Activated effector memory CD4-positive, alpha-beta T cell treated with Interleukin-2 at 50 U/mL for 16 hours (primary cell): ENCODE results near the gene ZNF385D.

Experiments
- DNase-seq: peaks from one replicate; pipeline ENCODE4 v3.0.0-alpha.2; 2020

ZNF385D gene

GRCh38 chr3:21747966-21748555 lies 2.9 kb downstream of the ZNF385D start:
- DNase-seq: no peak

- no peak for DNase-seq
Observed at GRCh38 chr3:21747376-21747775, 3.6 kb downstream of the ZNF385D start.

GRCh38 chr3:21745966-21746365 lies 5.0 kb downstream of the ZNF385D start:
- no peak for DNase-seq

- no peak for DNase-seq
Observed at GRCh38 chr3:21744793-21745192, 6.2 kb downstream of the ZNF385D start.

- DNase-seq: no peak
Observed at GRCh38 chr3:21738935-21739702, 11.9 kb downstream of the ZNF385D start.

- no peak for DNase-seq
Observed at GRCh38 chr3:21738283-21738682, 12.7 kb downstream of the ZNF385D start.

GRCh38 chr3:21734746-21735145 lies 16.3 kb downstream of the ZNF385D start:
- DNase-seq: no peak

GRCh38 chr3:21729888-21730459 lies 21.0 kb downstream of the ZNF385D start:
- DNase-seq: no peak

- no peak for DNase-seq
Observed at GRCh38 chr3:21729331-21729730, 21.7 kb downstream of the ZNF385D start.

- no peak for DNase-seq
Observed at GRCh38 chr3:21722768-21723167, 28.2 kb downstream of the ZNF385D start.

GRCh38 chr3:21722301-21722700 lies 28.7 kb downstream of the ZNF385D start:
- no peak for DNase-seq

- DNase-seq: no peak
Observed at GRCh38 chr3:21718943-21719591, 31.9 kb downstream of the ZNF385D start.

GRCh38 chr3:21718161-21718765 lies 32.7 kb downstream of the ZNF385D start:
- no peak for DNase-seq

- DNase-seq: no peak
Observed at GRCh38 chr3:21715662-21716061, 35.3 kb downstream of the ZNF385D start.

- DNase-seq: no peak
Observed at GRCh38 chr3:21705769-21706168, 45.2 kb downstream of the ZNF385D start.

- no peak for DNase-seq
Observed at GRCh38 chr3:21704796-21705195, 46.2 kb downstream of the ZNF385D start.

- DNase-seq: no peak
Observed at GRCh38 chr3:21703291-21703690, 47.7 kb downstream of the ZNF385D start.

- DNase-seq: no peak
Observed at GRCh38 chr3:21697707-21698106, 53.3 kb downstream of the ZNF385D start.

GRCh38 chr3:21694506-21694905 lies 56.5 kb downstream of the ZNF385D start:
- DNase-seq: no peak

- DNase-seq: no peak
Observed at GRCh38 chr3:21691036-21691435, 60.0 kb downstream of the ZNF385D start.

GRCh38 chr3:21682206-21682605 lies 68.8 kb downstream of the ZNF385D start:
- no peak for DNase-seq

GRCh38 chr3:21673393-21673792 lies 77.6 kb downstream of the ZNF385D start:
- no peak for DNase-seq

GRCh38 chr3:21672303-21672702 lies 78.7 kb downstream of the ZNF385D start:
- no peak for DNase-seq
